Spleen (tissue), 13 donors: ENCODE data around the gene CASP10. TPM values are rescaled to one million over a fixed set of nuclear protein-coding genes. Genes with fewer than 3 reads are reported as not detected.
A peak's percentile ranks its signal among the peaks of the same experiment; 100 is the strongest.

Experiments
- DNase-seq: peaks from one replicate; pipeline ENCODE4 v3.0.0-alpha.2; 2020
- H3K27ac ChIP-seq, 8 donors: fragments of 200-600 bp; sonication (generic) in 7 of 8; 1 replicate in 4 of 8; 2 replicates in 4 of 8; pipeline versions ENCODE4 v1.5.0 to v1.8.0; 2016 to 2021; ENCODE audit warnings: inconsistent platforms in 4 of 8, mild to moderate bottlenecking in 4 of 8, moderate library complexity in 1 of 8
- H3K27me3 ChIP-seq, 7 donors: fragments of 200-600 bp; sonication (generic) in 6 of 7; replicated peaks in 1 of 7; 1 replicate in 4 of 7; 2 replicates in 3 of 7; pipeline versions ENCODE4 v1.5.0 to v1.8.0; 2016 to 2021; ENCODE audit warnings: inconsistent platforms in 3 of 7, mild to moderate bottlenecking in 1 of 7
- H3K36me3 ChIP-seq, 6 donors: fragments of 200-600 bp; sonication (generic) in 5 of 6; 1 replicate in 4 of 6; 2 replicates in 2 of 6; pipeline versions ENCODE4 v1.5.0 to v1.8.0; 2016 to 2021; ENCODE audit warnings: inconsistent platforms in 2 of 6
- H3K4me1 ChIP-seq, 6 donors: fragments of 200-600 bp; sonication (generic) in 5 of 6; 1 replicate in 3 of 6; 2 replicates in 3 of 6; pipeline versions ENCODE4 v1.5.0 to v1.8.0; 2016 to 2021; ENCODE audit warnings: inconsistent platforms in 3 of 6
- H3K4me3 ChIP-seq, 8 donors: fragments of 200-600 bp; sonication (generic) in 7 of 8; 1 replicate in 4 of 8; 2 replicates in 4 of 8; pipeline versions ENCODE4 v1.5.0 to v1.8.0; 2016 to 2021; ENCODE audit warnings: inconsistent platforms in 4 of 8, mild to moderate bottlenecking in 4 of 8, moderate library complexity in 2 of 8
- H3K9me3 ChIP-seq, 8 donors: fragments of 200-600 bp; sonication (generic) in 7 of 8; 1 replicate in 4 of 8; 2 replicates in 4 of 8; pipeline versions ENCODE4 v1.5.0 to v1.8.0; 2016 to 2021; ENCODE audit warnings: inconsistent platforms in 4 of 8
- POLR2A ChIP-seq, 3 donors: fragments of 450-650 bp; IDR thresholded peaks; one replicate each; pipeline ENCODE4 v1.5.1; 2017; ENCODE audit warnings: antibody characterized with exemption in 3 of 3, mild to moderate bottlenecking in 1 of 3
- POLR2AphosphoS5 ChIP-seq, 3 donors: sonication (generic); formaldehyde crosslinking; IDR thresholded peaks; one replicate each; pipeline ENCODE4 v1.5.1; 2017; ENCODE audit warnings: antibody characterized with exemption in 3 of 3
- WGBS, 5 donors: extraction: QIAGEN DNeasy Blood & Tissue Kit in 3 of 5; methylation state at CpG; one replicate each; pipeline versions ENCODE4 v1.1.5 to v1.1.7; 2013 to 2018; 5-methylcytosine and 5-hydroxymethylcytosine counted together
- intact Hi-C: fragments of 100-400 bp; cut with DNase I; formaldehyde crosslinking; loops from one replicate; pipeline ENCODE4 v1.15.0; 2023; ENCODE audit warnings: low total_unique reads
- long read RNA-seq, 2 donors: transcript quantifications; one replicate each; lab custom pipeline, GENCODE V29; 2026
- polyA plus RNA-seq, 3 donors: library from polyadenylated mRNA; stranded (reverse); fragments of 200-250 nt; gene quantifications; one replicate each; pipeline ENCODE4 v1.2.1, GENCODE V29; 2013
- total RNA-seq, 7 donors: library from RNA; depleted of rRNA in 3 of 7; stranded (reverse); fragments of >200 nt in 3 of 7; fragmentation: NEBNext Ultra II Directional in 4 of 7; extraction: Animal tissue kit (Norgen Biotek cat#: 25700) in 4 of 7; gene quantifications; one replicate each; pipeline versions ENCODE4 v1.1.0 to v1.2.1, GENCODE V29; 2016 to 2021
- TF ChIP-seq, protein P1 (sequence below), 11 experiments: fragments of 200-600 bp in 7 of 11; fragments of 450-650 bp in 4 of 11; sonication (generic) in 4 of 11; IDR thresholded peaks in 8 of 11; conservative IDR thresholded peaks in 3 of 11; 1 replicate in 7 of 11; 2 replicates in 4 of 11; pipeline versions ENCODE4 v1.4.0 to v1.8.0; 2016 to 2021; ENCODE audit warnings: antibody characterized with exemption in 11 of 11, inconsistent platforms in 4 of 11, mild to moderate bottlenecking in 1 of 11
- donor health status: healthy with polysubstance abuse.
- donor health status: DM: no; HTN: no; CAD: no; lungs with moderate emphysema.
- donor health status: DM: no; HTN: no; CAD: no.
- donor health status: Bipolar disorder and iron deficiency.
- donor health status: healthy.
- donor health status: DM: no; HTN: no; CAD: no.
- donor health status: DM: yes; HTN: yes; CAD: no.

CASP10 gene, protein sequence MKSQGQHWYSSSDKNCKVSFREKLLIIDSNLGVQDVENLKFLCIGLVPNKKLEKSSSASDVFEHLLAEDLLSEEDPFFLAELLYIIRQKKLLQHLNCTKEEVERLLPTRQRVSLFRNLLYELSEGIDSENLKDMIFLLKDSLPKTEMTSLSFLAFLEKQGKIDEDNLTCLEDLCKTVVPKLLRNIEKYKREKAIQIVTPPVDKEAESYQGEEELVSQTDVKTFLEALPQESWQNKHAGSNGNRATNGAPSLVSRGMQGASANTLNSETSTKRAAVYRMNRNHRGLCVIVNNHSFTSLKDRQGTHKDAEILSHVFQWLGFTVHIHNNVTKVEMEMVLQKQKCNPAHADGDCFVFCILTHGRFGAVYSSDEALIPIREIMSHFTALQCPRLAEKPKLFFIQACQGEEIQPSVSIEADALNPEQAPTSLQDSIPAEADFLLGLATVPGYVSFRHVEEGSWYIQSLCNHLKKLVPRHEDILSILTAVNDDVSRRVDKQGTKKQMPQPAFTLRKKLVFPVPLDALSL
- 10 to 100 TPM; 42.5 to 75.6 (median 55.3) TPM for total RNA-seq
- polyA plus RNA-seq = 10 to 100 TPM in 2 of 3 donors, 1 to 10 TPM in 1; 5.6 to 13.3 (median 10.2) TPM
- long read RNA-seq, donor 1, full-length matches to known transcripts = 5 of 5 reads
- long read RNA-seq, donor 1, partial matches to known transcripts = 0 of 5 reads
- long read RNA-seq, donor 1, other reads (novel, unspliced or antisense) = 0 of 5 reads
- long read RNA-seq, donor 2, full-length matches to known transcripts = 2 of 2 reads
- long read RNA-seq, donor 2, partial matches to known transcripts = 0 of 2 reads
- long read RNA-seq, donor 2, other reads (novel, unspliced or antisense) = 0 of 2 reads

DNA sequence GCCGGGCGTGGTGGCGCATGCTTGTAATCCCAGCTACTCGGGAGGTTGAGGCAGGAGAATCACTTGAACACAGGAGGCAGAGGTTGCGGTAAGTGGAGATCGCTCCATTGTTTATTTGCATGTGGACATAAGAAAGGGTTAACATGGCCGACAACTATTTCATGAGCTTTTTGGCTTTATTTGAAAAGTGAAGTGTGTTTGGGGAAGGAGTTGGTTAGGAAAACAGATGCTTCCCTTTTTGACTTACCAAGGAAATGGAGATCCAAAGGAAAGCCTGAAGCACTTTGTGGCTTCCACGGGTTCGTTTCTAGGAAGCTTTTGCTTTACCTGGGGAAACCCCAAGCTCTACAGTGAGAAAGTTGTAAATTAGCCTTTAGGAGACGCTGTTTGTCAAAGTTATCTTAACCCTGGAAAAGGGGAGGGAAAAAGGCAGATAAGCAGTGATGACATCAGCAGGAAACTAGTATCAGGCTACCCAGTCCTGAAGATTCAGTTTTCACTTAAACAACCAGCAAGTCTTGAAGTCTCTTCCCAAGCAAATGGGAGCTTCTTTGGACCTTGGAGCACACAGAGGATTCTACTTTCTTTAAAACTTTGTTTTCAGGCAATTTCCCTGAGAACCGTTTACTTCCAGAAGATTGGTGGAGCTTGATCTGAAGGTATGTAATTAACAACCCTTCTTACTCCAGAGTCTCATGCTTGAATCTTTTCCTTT lies at the start of gene CASP10:
Gene CASP10, plus strand, starts transcription at position 492 of the 715 bp plus-strand sequence. CDS start 2,637 bp downstream, outside the sequence.
- H3K4me1 ChIP-seq = peaks cover 5 to 75% (median 52%) of the 10 kb centered on the region in 6 donors
- TF ChIP-seq POLR2AphosphoS5 (IDR thresholded peaks at IDR 0.05) (peak in 1 of 3 donors; percentile 70), POLR2A (IDR thresholded peaks at IDR 0.05) (peak in 1 of 3 donors; percentile 67)
- TF ChIP-seq, protein P1, sequence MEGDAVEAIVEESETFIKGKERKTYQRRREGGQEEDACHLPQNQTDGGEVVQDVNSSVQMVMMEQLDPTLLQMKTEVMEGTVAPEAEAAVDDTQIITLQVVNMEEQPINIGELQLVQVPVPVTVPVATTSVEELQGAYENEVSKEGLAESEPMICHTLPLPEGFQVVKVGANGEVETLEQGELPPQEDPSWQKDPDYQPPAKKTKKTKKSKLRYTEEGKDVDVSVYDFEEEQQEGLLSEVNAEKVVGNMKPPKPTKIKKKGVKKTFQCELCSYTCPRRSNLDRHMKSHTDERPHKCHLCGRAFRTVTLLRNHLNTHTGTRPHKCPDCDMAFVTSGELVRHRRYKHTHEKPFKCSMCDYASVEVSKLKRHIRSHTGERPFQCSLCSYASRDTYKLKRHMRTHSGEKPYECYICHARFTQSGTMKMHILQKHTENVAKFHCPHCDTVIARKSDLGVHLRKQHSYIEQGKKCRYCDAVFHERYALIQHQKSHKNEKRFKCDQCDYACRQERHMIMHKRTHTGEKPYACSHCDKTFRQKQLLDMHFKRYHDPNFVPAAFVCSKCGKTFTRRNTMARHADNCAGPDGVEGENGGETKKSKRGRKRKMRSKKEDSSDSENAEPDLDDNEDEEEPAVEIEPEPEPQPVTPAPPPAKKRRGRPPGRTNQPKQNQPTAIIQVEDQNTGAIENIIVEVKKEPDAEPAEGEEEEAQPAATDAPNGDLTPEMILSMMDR (IDR thresholded peaks at IDR 0.05 in 8 of 11, conservative IDR thresholded peaks at IDR 0.05 in 3 of 11) = peak; percentile 38 to 81 (median 65)
- intact Hi-C loops = loop anchor here (2.0 kb wide), 1 partner anchor 50 kb away; no protein-coding TSS in a partner anchor
- H3K27me3 ChIP-seq = no peaks in the 10 kb centered on the region
- 9 to 27% (median 12%) methylated on average over 11 of the region's 11 CpGs for WGBS, 5 donors
- peak within 1 kb of the TSS; percentile 1 to 86 (median 85) for H3K27ac ChIP-seq
- H3K9me3 ChIP-seq = no peaks in the 10 kb centered on the region
- peak within 1 kb of the TSS; percentile 43 to 65 (median 53) for H3K4me3 ChIP-seq
- DNase-seq = no peak
- peaks cover 0 to 22% (median 10%) of the 10 kb centered on the region in 6 donors for H3K36me3 ChIP-seq

DNA sequence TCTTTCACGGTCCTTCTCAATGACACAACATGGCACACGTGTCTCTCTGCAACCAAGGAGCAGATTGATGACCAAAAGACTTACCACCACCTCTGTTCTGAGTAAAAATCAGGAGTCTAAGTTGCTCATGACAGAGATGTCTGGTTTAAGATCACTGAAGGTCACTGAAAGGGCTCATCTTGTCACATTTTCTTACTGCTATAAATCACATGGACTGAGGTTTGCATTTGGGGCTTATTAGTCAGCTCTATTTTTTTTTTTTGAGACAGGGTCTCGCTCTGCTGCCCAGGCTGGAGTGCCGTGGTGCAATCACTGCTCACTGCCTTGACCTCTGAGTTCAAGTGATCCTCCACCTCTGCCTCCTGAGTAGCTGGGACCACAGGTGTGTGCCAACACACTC lies 47.6 kb upstream of the CASP10 start:
- Histone ChIP-seq H3K27ac (peak overlapping the region in 5 of 8 donors; percentile 23 to 100 (median 62)), H3K4me1 (peaks cover 31 to 96% (median 64%) of the 10 kb centered on the region in 6 donors), H3K27me3 (no peaks in the 10 kb centered on the region), H3K4me3 (no peak overlapping the region), H3K9me3 (no peaks in the 10 kb centered on the region), H3K36me3 (peaks cover 7 to 100% (median 80%) of the 10 kb centered on the region in 6 donors)
- 60 to 76% (median 70%) methylated on average over 4 of the region's 4 CpGs for WGBS, 5 donors
- DNase-seq = no peak
- TF ChIP-seq POLR2A (IDR thresholded peaks at IDR 0.05) = no peak
- peak in 1 of 3 donors; percentile 29 for TF ChIP-seq POLR2AphosphoS5 (IDR thresholded peaks at IDR 0.05)
- intact Hi-C loops = no loop called here

DNA sequence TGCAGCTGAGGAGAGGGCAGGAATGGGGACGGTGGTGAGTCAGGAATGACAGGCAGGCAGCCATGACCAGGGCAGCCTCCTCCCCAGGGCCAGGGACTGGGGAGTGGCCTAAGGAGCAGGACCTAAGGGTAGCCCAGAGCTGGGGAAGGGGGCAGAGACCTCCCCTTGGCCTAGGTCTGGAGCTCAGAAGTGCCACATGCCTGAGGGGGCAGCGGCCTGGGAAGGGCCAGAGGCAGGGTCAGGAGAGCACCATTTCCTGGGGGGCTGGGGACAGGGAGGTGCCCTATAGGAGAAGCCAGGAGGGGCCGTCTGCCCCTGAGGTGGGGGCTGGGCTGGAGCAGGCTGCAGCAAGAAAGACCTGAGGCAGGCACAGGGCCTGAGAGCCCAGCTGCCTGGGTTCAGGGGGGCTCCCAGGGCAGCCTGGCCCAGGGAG lies 46.0 kb upstream of the CASP10 start:
- Histone ChIP-seq H3K27ac (peak overlapping the region in 3 of 8 donors; percentile 37 to 100 (median 62)), H3K27me3 (no peaks in the 10 kb centered on the region), H3K4me1 (peaks cover 17 to 89% (median 49%) of the 10 kb centered on the region in 6 donors), H3K36me3 (peaks cover 7 to 100% (median 85%) of the 10 kb centered on the region in 6 donors), H3K9me3 (no peaks in the 10 kb centered on the region), H3K4me3 (no peak overlapping the region)
- peak; percentile 74 for DNase-seq
- TF ChIP-seq, protein P1 (IDR thresholded peaks at IDR 0.05 in 8 of 11, conservative IDR thresholded peaks at IDR 0.05 in 3 of 11) = no peak
- TF ChIP-seq POLR2A (IDR thresholded peaks at IDR 0.05) = no peak
- peak; percentile 3 to 70 (median 12) for TF ChIP-seq POLR2AphosphoS5 (IDR thresholded peaks at IDR 0.05)
- intact Hi-C loops = no loop called here
- WGBS, 5 donors = 68 to 83% (median 69%) methylated on average over 2 to 3 of the region's 3 CpGs
